Cardiac muscle cell (in vitro differentiated cells and primary cell): ENCODE results near the gene DLG5. TPM values are rescaled to one million over a fixed set of nuclear protein-coding genes. Genes with fewer than 3 reads are reported as not detected.

Source experiments
- DNase-seq, 2 donors: peaks; one replicate each; pipeline versions ENCODE4 v3.0.0 to v3.0.0-alpha.2; 2010 to 2017; ENCODE audit warnings: low read depth in 1 of 2, low spot score in 1 of 2
- H3K27ac ChIP-seq: fragments of 200-600 bp; sonication (generic); 2 replicates; pipeline ENCODE4 v1.5.1; 2016
- H3K27me3 ChIP-seq: fragments of 200-600 bp; sonication (generic); 2 replicates; pipeline ENCODE4 v1.6.0; 2016; ENCODE audit warnings: control low read depth
- H3K36me3 ChIP-seq: fragments of 200-600 bp; sonication (generic); 2 replicates; pipeline ENCODE4 v1.5.1; 2016; ENCODE audit warnings: control low read depth
- H3K4me1 ChIP-seq: fragments of 200-600 bp; sonication (generic); 2 replicates; pipeline ENCODE4 v1.8.1; 2017; ENCODE audit warnings: low read depth, mild to moderate bottlenecking, mixed run types
- H3K4me3 ChIP-seq: fragments of 200-600 bp; sonication (generic); 2 replicates; pipeline ENCODE4 v1.5.1; 2016; ENCODE audit warnings: mild to moderate bottlenecking
- H3K9me3 ChIP-seq: fragments of 200-600 bp; sonication (generic); 2 replicates; pipeline ENCODE4 v1.5.1; 2017; ENCODE audit warnings: low read depth, mild to moderate bottlenecking, control low read depth
- CTCF ChIP-seq: IDR thresholded peaks from 2 replicates; pipeline ENCODE4 v1.5.1; 2012; ENCODE audit warnings: low read depth, mild to moderate bottlenecking, low read length
- polyA plus RNA-seq: library from polyadenylated mRNA; unstranded; fragments of >200 nt; fragmentation: Nextera tagmentation; extraction: Ambion mirVana; gene quantifications from 2 replicates; pipeline ENCODE4 v1.2.1, GENCODE V29; 2016
- total RNA-seq: library from RNA; depleted of rRNA; stranded (reverse); fragments of >200 nt; gene quantifications from 2 replicates; pipeline ENCODE4 v1.2.3, GENCODE V29; 2016

DLG5 gene
- total and polyA plus RNA-seq, 2 experiments from 2014 or later = 20.3 to 64.4 TPM

GRCh38 chr10:77877441-77878344, 48.9 kb downstream of the DLG5 start:
- TF ChIP-seq CTCF = no peak
- H3K9me3 ChIP-seq = no peaks in the 10 kb centered on the region
- H3K4me1 ChIP-seq = peaks cover 15% of the 10 kb centered on the region
- DNase-seq = peak; percentile 72 to 80
- no peak overlapping the region for H3K4me3 ChIP-seq
- H3K27me3 ChIP-seq = no peaks in the 10 kb centered on the region
- H3K27ac ChIP-seq = peak overlapping the region; percentile 25
- H3K36me3 ChIP-seq = no peaks in the 10 kb centered on the region

GRCh38 chr10:77875730-77876129, 50.8 kb downstream of the DLG5 start:
- H3K36me3 ChIP-seq = no peaks in the 10 kb centered on the region
- no peak for TF ChIP-seq CTCF
- no peak overlapping the region for H3K4me3 ChIP-seq
- H3K27me3 ChIP-seq = no peaks in the 10 kb centered on the region
- no peak for DNase-seq
- no peak overlapping the region for H3K27ac ChIP-seq
- peaks cover 15% of the 10 kb centered on the region for H3K4me1 ChIP-seq
- no peaks in the 10 kb centered on the region for H3K9me3 ChIP-seq

- no peak for TF ChIP-seq CTCF
- no peak overlapping the region for H3K4me3 ChIP-seq
Observed at GRCh38 chr10:77874872-77875271, 51.7 kb downstream of the DLG5 start.

GRCh38 chr10:77873536-77874380, 52.8 kb downstream of the DLG5 start:
- Histone ChIP-seq H3K4me1 (peaks cover 14% of the 10 kb centered on the region), H3K27me3 (no peaks in the 10 kb centered on the region), H3K27ac (no peak overlapping the region), H3K36me3 (peaks cover 2% of the 10 kb centered on the region), H3K4me3 (no peak overlapping the region), H3K9me3 (no peaks in the 10 kb centered on the region)
- peak in 1 of 2 donors; percentile 51 for DNase-seq
- TF ChIP-seq CTCF = no peak

More at GRCh38 chr10:77874872-77875271, 51.7 kb downstream of the DLG5 start:
- Histone ChIP-seq H3K27me3 (no peaks in the 10 kb centered on the region), H3K9me3 (no peaks in the 10 kb centered on the region), H3K36me3 (no peaks in the 10 kb centered on the region), H3K27ac (no peak overlapping the region), H3K4me1 (peaks cover 15% of the 10 kb centered on the region)
- DNase-seq = no peak

GRCh38 chr10:77872947-77873535, 53.5 kb downstream of the DLG5 start:
- Histone ChIP-seq H3K4me3 (no peak overlapping the region), H3K27me3 (no peaks in the 10 kb centered on the region), H3K9me3 (no peaks in the 10 kb centered on the region), H3K36me3 (peaks cover 3% of the 10 kb centered on the region), H3K27ac (no peak overlapping the region), H3K4me1 (peaks cover 14% of the 10 kb centered on the region)
- TF ChIP-seq CTCF = no peak
- no peak for DNase-seq
